C1 segment of cervical spinal cord (tissue), 14 donors: ENCODE data around the gene GTPBP10.

ENCODE experiments used
- DNase-seq, 14 donors: peaks; one replicate each; lab custom pipeline; 2025; lab: John Stamatoyannopoulos, UW

GTPBP10 gene

GRCh38 chr7:90430614-90431460, 84.3 kb downstream of the GTPBP10 start:
- no peak for DNase-seq

- DNase-seq: no peak
Observed at GRCh38 chr7:90432752-90433151, 86.2 kb downstream of the GTPBP10 start.

GRCh38 chr7:90433221-90433620, 86.7 kb downstream of the GTPBP10 start:
- no peak for DNase-seq
